GM19372 (cell line): ENCODE data around the gene NAA16.
"Not testable (repeated sequence)": the region's sequence is repeated elsewhere in the genome, so short reads cannot be mapped to it uniquely, and the experiment has no call there.

Experiments used
- ATAC-seq: cut with Tn5 transposase; IDR thresholded peaks from one replicate; pipeline ENCODE4 v1.9.1; 2021; ENCODE audit warnings: mild to moderate bottlenecking, low read depth, moderate library complexity; ENCODE audit not compliant: unreplicated experiment

The NAA16 gene

GRCh38 chr13:41403983-41404382 is 92.9 kb downstream of the NAA16 start:
- ATAC-seq, result no peak

GRCh38 chr13:41405367-41405766 is 94.3 kb downstream of the NAA16 start:
- no peak for ATAC-seq

- no peak for ATAC-seq
Observed at GRCh38 chr13:41407380-41407779, 96.3 kb downstream of the NAA16 start.

- no peak for ATAC-seq
Observed at GRCh38 chr13:41408121-41408520, 97.1 kb downstream of the NAA16 start.

GRCh38 chr13:41408746-41409145 is 97.7 kb downstream of the NAA16 start:
- ATAC-seq, result no peak

- no peak for ATAC-seq
Observed at GRCh38 chr13:41409611-41410010, 98.5 kb downstream of the NAA16 start.

- no peak for ATAC-seq
Observed at GRCh38 chr13:41411060-41411459, 100.0 kb downstream of the NAA16 start.

GRCh38 chr13:41411522-41411921 is 100.5 kb downstream of the NAA16 start:
- ATAC-seq, result no peak

- ATAC-seq, result no peak
Observed at GRCh38 chr13:41413872-41414271, 102.8 kb downstream of the NAA16 start.

GRCh38 chr13:41416276-41416675 is 105.2 kb downstream of the NAA16 start:
- ATAC-seq, result no peak

GRCh38 chr13:41418027-41418426 is 107.0 kb downstream of the NAA16 start:
- no peak for ATAC-seq

GRCh38 chr13:41418731-41419130 is 107.7 kb downstream of the NAA16 start:
- no peak for ATAC-seq

- no peak for ATAC-seq
Observed at GRCh38 chr13:41419206-41419605, 108.1 kb downstream of the NAA16 start.

GRCh38 chr13:41420146-41420545 is 109.1 kb downstream of the NAA16 start:
- no peak for ATAC-seq

- ATAC-seq, result not testable (repeated sequence)
Observed at GRCh38 chr13:41421330-41421729, 110.3 kb downstream of the NAA16 start.

GRCh38 chr13:41421983-41422382 is 110.9 kb downstream of the NAA16 start:
- not testable (repeated sequence) for ATAC-seq

- ATAC-seq, result not testable (repeated sequence)
Observed at GRCh38 chr13:41423259-41423658, 112.2 kb downstream of the NAA16 start.

GRCh38 chr13:41424675-41425074 is 113.6 kb downstream of the NAA16 start:
- ATAC-seq, result not testable (repeated sequence)

- no peak for ATAC-seq
Observed at GRCh38 chr13:41426047-41426446, 115.0 kb downstream of the NAA16 start.
